ENCODE measurements around the gene RRP1B. TPM values are rescaled to one million over a fixed set of nuclear protein-coding genes. Genes with fewer than 3 reads are reported as not detected.

Gene RRP1B
- polyA plus RNA-seq, 2 of the 4 experiments (the other 2 are of a cell fraction), result 32.5 TPM

GRCh38 chr21:43736224-43736883 is 77.0 kb downstream of the RRP1B start:
- DNase-seq (ENCODE audit: low read depth in 1 of 2, low spot score in 1 of 2) (no peak), FAIRE-seq (no peak), ATAC-seq (no peak)
- Histone ChIP-seq H3K4me3 (no peak overlapping the region), H3K27ac (peak overlapping the region in 1 of 2 experiments; percentile 52; a peak in 2 of 6 replicates), H3K4me2 (no peak overlapping the region), H3K4me1 (peaks cover 89% of the 10 kb centered on the region), H3K9me3 (no peaks in the 10 kb centered on the region)
- TF ChIP-seq HOXB13 (CRISPR knock-in tag; IDR thresholded peaks at IDR 0.05; ENCODE audit: low read depth) (no peak), BHLHE40 (IDR thresholded peaks at IDR 0.05; ENCODE audit: low read depth, low read length) (no peak), KDM5A (IDR thresholded peaks at IDR 0.05) (no peak), JUNB (IDR thresholded peaks at IDR 0.05) (no peak), ELK1 (IDR thresholded peaks at IDR 0.05; ENCODE audit: low read depth, low read length) (no peak), RAD21 (conservative IDR thresholded peaks at IDR 0.05 in 1 of 2, IDR thresholded peaks at IDR 0.05 in 1 of 2) (no peak), CBX2 (IDR thresholded peaks at IDR 0.05; ENCODE audit: borderline replicate concordance, low read depth) (no peak), MYC (IDR thresholded peaks at IDR 0.05; ENCODE audit: borderline replicate concordance, low read length) (no peak)
- 86% methylated on average over 16 of the region's 25 CpGs for WGBS (ENCODE audit: missing lambda C conversion rate)
- POLR2A ChIA-PET, result interaction anchor here (0.6 kb wide), 1 partner anchor 9 kb away, joined by 4 read pairs; no protein-coding TSS in a partner anchor
- CTCF ChIA-PET, result interaction anchor here (3.9 kb wide), 1 partner anchor 9 kb away, joined by 15 read pairs; no protein-coding TSS in a partner anchor

GRCh38 chr21:43737158-43737950 is 78.0 kb downstream of the RRP1B start:
- Histone ChIP-seq H3K27ac (peak overlapping the region in 1 of 2 experiments; percentile 52; a peak in 2 of 6 replicates), H3K4me2 (no peak overlapping the region), H3K9me3 (no peaks in the 10 kb centered on the region), H3K4me3 (no peak overlapping the region), H3K4me1 (peaks cover 89% of the 10 kb centered on the region)
- 97% methylated on average over 29 of the region's 35 CpGs for WGBS (ENCODE audit: missing lambda C conversion rate)
- CTCF ChIA-PET, result interaction anchor here (1.4 to 3.9 kb wide), 2 partner anchors 10 to 12 kb away, joined by 3 to 15 read pairs; no protein-coding TSS in a partner anchor
- ATAC-seq, result no peak
- TF ChIP-seq EHF (CRISPR knock-in tag; IDR thresholded peaks at IDR 0.05) (no peak), JUNB (IDR thresholded peaks at IDR 0.05) (no peak), EHMT2 (IDR thresholded peaks at IDR 0.05; ENCODE audit: low read depth) (no peak), HOXB13 (CRISPR knock-in tag; IDR thresholded peaks at IDR 0.05; ENCODE audit: low read depth) (no peak), E2F6 (IDR thresholded peaks at IDR 0.05; ENCODE audit: borderline replicate concordance, low read depth) (no peak), MYC (IDR thresholded peaks at IDR 0.05; ENCODE audit: borderline replicate concordance, low read length) (no peak), PBX3 (IDR thresholded peaks at IDR 0.05) (no peak), NR3C1 (IDR thresholded peaks at IDR 0.05) (no peak), CEBPB (IDR thresholded peaks at IDR 0.05) (no peak), KDM1A (IDR thresholded peaks at IDR 0.05; ENCODE audit: low read depth) (no peak), CBX8 (IDR thresholded peaks at IDR 0.05) (no peak)
- POLR2A ChIA-PET, result interaction anchor here (0.6 kb wide), 1 partner anchor 10 kb away, joined by 4 read pairs; no protein-coding TSS in a partner anchor
- FAIRE-seq, result no peak
- no peak for DNase-seq (ENCODE audit: low read depth in 1 of 2, low spot score in 1 of 2)
